Activated CD4-positive, alpha-beta T cell treated with anti-CD3 and anti-CD28 coated beads for 1 hour (primary cell): ENCODE results near the gene FGD4.
"Not testable (repeated sequence)": the region's sequence is repeated elsewhere in the genome, so short reads cannot be mapped to it uniquely, and the experiment has no call there.

ENCODE experiments used
- DNase-seq: peaks from one replicate; pipeline ENCODE4 v3.0.0-alpha.2; 2020

Gene FGD4

DNA sequence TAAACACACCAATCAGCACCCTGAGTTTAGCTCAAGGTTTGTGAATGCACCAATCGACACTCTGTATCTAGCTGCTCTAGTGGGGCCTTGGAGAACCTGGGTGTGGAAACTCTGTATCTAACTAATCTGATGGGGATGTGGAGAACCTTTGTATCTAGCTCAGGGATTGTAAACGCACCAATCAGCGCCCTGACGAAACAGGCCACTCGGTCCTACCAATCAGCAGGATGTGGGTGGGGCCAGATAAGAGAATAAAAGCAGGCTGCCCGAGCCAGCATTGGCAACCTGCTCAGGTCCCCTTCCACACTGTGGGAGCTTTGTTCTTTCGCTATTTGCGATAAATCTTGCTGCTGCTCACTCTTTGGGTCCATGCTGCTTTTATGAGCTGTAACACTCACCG lies 127.0 kb downstream of the FGD4 start:
- DNase-seq: not testable (repeated sequence)

DNA sequence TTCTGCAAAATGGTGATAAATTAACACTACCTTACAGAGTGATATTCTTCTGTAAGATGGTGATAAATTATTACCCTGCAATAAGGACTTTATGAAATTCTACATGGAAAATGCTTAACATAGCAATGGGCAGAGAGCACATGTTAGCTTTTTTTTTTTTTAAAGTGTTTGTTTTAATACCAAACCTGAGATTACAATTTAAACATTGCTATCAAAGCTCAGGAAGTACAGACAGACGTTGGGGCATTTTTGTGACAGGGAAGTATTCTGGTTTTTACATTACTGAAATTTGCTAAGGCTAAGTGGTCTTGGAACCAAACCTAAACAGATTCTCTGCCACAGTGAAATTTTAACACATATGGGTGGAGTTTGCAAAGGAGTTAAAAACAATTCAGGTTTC lies 133.1 kb downstream of the FGD4 start:
- no peak for DNase-seq

DNA sequence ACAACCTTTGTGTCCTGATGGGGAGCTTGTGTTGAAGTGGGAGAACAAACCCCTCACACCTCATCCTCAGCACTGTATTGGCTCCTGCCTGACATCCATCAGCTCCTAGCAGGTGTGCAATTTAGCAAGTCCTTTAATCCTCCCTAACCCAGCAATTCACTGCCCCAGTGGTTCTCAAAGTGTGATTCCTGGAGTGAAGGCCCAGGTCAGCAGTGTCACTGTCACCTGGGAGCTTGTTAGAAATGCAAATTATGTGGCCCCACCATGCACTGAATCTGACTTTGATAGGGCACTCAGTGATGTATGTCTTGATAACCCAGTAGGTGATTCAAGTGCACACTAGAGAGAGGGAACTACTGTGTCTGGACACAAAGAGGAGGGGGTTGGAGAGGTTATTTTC lies 133.6 kb downstream of the FGD4 start:
- DNase-seq: no peak

DNA sequence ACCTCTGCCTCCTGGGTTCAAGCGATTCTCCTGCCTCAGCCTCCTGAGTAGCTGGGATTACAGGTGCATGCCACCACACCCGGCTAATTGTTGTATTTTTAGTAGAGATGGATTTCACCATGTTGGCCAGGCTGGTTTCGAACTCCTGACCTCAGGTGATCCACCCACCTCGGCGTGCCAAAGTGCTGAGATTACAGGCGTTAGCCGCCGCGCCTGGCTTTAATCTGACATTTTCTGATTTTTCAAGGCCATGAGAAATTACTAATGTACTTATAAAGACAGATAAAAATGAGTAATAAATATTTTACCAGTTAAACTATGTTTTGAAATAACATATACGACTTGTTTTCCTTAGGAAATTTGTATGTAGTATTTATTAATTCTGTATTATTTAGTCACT lies 134.1 kb downstream of the FGD4 start:
- not testable (repeated sequence) for DNase-seq

DNA sequence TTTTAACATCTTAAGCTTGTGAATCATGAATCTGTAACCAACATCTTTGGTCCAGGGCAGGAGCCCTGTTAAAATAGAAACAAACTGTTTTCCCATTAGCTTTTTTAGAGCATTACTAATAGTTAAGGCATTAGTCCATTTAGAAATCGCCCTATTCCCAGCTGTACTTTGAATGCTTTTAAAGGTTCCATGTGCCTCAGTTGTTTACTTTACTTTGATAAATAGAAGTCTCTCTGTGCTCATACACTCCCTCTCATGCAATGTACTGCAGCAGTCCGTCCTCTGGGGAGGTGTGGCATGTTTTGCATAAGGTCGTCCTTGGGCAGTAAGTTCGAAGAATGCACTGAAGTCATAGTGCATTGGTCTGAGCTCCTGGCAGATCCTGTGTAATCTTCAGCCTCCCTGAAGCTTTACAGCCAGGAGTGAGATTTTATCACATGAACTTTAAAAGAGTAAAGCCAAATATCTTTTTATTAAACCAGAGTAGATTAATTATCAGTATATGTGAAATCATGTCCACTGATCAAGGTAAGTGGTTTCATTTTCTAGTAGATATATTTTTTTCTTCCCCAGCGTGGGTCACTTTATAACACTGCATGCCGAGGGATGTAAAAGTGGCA lies 134.7 kb downstream of the FGD4 start:
- no peak for DNase-seq

DNA sequence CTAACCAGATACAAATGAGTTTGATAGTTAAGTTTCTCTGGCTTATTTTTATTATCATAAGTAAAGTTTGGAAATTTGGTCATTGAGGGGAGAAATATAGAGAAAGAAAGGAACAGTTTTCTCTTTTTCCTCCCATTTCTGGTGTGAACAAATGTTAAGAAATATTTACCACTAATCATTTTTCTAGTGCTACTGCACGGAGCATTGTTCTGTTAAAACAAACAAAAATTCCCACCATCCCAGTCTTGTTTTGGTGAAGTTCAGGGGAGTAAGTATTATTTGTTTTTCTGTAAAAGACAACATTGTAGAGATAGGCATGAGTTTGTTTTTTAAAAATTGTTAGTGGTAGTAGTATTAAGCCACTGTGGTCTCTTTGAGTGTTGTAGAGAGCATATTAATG lies 135.3 kb downstream of the FGD4 start:
- DNase-seq: no peak

DNA sequence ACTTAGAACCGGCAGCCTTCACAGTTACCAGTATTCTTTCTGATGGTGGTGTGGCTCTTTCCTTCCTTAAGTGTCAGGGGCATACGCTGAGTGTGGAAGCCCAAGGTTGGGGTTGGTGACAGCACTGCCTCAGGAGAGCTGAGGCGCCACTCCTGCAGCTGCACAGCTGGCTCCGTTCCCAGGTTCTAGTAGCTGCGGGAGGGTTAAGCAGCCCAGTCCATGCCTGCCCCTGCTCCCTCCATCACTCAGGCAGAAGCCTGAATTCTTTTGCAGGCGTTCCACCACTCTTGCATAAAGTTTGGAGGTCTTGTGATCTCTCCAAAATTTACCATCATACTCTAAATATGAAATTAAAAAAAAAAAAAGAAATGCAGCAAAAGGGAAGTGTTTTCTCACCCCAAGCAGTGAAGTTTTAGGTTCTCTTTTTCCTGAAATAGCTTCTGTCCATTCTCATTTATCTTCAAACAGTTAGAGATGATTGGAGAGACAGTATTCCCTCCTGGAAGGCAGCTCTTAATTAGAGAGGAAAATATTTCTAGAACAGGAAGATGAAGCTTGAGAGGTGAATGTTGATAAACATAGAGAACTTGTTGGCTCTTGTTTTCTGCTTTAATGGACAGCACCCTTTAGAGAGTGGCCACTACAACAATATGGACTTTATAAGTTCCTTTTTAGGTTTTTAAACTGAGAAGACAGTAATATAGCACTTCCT lies 136.1 kb downstream of the FGD4 start:
- DNase-seq: no peak

DNA sequence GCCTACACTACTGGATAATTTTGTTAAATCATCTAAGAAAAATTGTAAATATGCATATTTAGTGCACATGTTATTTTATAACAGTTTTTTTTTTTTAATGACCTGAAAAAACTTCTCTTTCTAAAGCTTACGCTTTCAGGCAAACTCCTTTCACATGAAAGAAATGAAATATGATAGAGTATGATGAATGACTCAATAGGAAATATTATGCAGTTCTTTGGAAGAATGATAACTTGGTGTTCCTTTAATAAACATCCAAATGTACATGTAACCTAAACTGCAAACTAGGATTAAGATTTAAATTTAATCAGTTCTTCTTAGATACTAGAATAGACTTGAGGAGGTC lies 136.6 kb downstream of the FGD4 start:
- DNase-seq: no peak

DNA sequence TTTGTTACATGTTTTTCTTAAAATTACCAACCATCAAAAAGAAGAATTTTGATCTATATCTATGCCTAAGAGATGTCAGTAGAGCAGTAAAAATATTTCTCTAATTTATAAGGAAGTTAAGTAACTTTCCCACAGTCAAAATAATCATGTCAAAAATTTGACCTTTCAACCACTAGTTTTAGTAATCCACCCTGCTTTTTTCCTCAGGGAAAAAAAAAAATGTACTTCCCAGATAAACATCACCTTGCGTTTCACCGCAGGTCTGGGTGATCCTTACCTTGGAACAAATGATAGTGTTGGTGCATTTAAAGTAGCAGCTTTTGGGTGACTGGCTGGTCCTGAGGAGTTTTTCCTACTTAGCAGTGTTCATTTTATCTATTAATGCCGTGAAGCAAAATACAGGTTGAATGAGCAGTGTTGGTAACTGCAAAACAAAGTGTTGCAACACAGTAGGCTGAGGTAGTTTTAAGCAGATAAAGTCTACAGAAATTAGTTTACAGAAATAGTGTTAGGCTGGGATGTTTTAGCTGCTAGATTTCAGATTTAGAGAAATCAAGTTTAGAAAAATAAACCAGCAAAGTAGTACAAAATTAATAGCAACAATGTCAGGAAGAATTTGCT lies 142.5 kb downstream of the FGD4 start:
- no peak for DNase-seq

DNA sequence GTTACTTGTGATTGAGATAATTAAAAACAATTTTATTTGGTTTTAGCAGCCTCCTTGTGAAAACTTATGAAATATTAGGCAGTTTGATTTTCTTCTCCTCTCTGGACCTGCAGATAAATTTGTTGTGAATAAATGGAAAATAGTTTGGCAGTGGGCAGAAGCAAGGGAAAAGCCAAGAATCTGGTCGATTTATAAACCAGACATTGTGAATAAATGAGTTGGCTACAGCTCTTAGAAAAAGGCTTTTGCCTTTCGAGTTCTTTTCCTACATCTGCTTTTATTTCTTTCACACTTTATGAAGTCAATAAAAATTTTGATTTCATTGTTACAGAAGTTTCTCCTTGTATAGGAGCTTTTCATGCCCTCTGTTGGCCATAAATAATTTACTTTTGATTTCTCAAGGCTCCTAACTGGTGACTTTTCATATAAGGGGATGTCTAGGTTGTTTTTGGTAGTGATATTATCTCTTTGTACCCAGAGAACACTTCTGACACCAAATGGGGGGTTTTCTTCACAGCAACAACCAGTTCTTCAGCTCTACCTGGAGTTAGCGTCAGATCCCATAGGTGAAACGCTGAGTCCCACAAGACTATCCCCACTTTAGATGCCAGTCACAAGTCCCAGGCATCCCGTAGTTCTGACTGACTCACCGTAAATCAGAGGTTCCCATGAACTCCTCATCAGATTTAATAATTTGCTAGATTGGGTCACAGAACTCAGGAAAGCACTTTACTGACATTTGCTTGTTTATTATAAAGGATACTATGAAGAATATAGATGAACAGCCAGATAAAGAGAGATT lies 143.3 kb downstream of the FGD4 start:
- DNase-seq: no peak

DNA sequence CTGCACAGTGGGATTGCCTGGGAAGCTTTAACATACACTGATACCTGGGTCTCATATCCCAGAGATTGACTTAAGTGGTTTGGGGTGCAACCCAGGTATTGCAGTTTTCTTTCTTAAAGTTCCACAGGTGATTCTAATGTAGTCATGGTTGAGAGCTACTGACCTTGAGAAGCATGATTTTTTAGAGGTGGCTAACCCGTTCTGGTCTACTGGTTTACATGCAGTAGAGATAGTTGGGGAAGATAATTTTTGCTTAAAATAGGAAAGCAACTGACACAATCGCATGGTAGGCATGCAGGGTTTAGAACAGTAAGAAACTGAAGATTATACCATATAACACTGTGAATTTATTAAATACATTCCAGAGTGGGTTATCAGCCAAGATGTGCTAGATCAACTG lies 145.5 kb downstream of the FGD4 start:
- DNase-seq: no peak

DNA sequence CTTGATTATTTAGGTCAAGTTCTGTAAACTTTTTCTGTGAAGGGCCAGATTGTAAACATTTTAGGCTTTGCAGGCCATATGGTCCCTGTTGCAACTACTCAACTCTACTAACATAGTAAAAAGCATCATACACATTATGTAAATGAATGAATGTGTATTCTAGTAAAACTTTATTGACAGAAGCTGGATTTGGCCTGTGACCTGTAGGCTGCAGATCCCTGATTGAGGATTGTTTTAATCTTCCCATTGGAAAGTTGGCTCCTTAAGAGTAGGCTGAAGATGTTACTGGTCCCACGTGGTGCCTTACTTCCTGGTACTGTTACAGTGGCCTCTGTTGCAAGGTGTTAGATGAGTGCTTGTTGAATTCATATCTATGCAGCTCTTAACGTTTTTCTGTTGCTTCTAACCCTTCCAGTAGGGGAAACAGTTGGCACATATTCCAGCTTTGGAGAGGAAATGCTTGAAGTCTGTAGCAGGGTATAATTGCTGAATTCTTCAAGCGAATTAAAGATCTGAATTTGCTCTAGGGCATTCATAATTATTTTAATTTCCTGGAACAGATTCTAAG lies 146.1 kb downstream of the FGD4 start:
- DNase-seq: no peak

DNA sequence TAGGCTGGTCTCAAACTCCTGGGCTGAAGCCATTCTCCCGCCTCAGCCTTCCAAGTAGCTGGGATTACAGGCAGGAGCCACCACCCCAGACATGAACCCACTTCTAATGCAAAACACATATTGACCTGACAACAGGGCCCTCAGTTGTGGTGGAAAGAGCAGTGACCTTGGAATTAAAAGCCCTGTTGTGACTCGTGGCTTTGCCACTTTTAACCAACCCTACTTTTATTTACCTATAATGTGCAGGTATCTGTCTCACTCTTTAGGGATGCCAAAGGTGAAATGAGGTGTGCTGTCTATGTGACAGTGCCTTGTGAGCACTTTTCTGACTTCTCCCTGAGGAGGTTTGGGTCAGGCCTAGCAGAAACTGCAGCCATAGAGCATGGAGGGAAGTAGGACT lies 146.9 kb downstream of the FGD4 start:
- DNase-seq: no peak

DNA sequence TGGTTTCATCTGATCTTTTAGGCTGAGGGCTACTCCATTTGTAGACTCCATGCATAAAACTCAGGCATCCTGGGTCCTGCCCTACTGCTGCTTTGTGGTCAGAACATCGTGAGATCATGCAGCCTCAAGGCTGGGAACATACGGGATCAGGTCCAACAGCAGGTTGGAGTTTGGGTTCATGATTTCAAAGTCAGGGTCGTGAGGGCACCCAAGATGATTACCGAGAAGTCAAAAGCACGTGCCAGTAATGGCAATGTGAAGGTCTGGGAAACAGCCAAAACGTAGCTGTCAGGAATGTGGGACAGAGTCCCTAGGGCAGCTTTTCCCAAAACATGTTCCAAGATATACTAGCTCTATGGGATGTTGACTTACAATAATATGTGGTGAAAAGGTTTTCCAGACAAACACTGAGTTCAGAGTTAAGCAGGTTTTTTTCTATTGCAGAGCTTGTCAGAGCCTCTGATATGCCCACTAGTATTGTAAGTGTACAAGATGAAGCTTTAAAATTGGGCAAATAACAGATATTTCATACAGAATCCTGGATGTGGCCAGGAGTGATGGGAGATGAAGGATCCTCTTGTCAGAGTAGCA lies 149.4 kb downstream of the FGD4 start:
- no peak for DNase-seq

DNA sequence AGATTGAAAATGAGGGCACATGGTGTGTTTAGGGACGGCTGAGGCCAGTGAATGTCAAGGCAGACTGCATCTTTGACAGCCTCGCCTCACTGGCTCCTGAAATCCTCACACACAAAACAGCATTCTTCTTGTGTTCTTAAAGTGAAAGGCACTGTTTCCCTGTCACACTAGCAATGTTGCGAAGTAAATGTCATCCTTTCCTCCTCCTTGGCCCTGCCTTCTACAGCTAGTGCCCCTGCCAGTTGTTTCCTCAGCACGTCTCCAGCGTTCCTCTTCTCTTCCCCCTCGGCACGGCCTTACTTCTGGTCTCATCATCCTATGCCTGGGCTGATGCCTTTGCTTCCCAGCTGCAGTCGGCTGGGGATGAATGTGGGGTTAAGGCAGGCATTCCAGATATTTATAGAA lies 150.3 kb downstream of the FGD4 start:
- no peak for DNase-seq

DNA sequence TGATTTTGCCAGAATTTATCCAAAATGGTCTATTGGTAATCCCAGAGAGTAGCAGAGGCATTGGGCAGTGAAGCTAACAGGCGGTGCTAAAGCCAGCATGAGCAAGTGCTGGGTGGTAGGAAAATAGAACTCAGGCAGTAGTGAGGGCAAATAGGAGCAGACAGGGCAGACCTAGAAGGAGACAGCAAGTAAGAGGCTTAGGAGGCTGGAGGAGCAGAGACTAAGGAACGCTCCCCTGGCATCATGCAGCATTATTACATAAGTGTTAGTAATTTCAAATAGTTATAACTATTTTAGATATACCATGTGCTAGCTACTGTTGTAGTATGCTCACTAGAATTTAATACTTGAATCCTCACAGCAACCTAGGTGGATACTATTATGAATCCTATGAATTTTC lies 151.7 kb downstream of the FGD4 start:
- DNase-seq: no peak

DNA sequence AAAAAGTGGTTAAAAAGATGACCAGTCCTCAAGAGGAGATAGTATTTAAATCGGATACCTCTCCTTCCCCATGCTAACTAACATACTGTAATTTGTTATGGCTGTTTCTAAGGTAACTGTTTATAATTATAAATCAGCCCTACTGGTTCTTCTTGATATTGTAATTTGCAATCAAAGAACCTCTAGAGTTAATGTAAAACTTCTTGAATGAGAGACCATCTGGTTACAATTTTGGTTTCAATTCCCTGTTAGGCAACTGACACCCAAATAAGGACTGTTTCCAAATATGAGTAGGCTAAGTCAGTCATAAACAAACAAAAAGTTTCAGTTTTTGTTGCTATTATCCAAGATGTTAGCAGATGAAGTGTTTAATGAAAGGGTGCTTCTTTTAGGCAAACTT lies 159.5 kb downstream of the FGD4 start:
- DNase-seq: no peak

DNA sequence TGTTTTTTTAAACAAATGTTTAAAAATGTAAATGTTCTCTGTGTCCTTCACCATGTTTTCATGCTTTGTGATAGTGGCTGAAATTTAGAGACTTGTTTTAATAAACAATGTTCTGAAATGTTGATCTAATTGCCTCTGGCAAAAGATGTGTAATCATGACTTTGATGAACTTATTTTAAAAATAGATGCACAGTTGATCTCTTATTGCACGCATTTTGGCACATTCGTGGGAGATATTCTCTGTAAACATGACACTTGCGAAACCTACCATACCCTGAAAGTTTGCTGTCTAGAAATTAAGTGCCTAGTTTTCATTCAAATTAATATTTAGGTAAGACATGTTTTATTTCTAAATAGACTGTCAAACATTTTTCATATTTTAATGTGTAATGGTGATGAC lies 160.1 kb downstream of the FGD4 start:
- no peak for DNase-seq

DNA sequence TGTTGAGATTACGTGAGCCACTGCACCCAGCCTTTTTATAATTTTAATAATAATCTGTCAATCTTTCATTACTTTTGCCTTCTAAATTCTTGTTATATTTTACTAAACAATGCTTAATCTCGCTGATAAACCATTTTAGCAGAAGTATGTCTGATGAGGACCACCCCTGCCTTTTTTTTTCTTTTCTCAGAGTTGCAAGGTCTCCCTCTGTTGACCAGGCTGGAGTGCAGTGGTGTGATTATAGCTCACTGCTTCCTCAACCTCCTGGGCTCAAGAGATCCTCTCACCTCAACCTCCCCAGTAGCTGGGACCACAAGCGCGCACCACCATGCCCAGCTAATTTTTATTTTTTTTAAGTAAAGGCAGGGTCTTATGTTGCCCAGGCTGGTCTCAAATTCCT lies 161.2 kb downstream of the FGD4 start:
- no peak for DNase-seq

DNA sequence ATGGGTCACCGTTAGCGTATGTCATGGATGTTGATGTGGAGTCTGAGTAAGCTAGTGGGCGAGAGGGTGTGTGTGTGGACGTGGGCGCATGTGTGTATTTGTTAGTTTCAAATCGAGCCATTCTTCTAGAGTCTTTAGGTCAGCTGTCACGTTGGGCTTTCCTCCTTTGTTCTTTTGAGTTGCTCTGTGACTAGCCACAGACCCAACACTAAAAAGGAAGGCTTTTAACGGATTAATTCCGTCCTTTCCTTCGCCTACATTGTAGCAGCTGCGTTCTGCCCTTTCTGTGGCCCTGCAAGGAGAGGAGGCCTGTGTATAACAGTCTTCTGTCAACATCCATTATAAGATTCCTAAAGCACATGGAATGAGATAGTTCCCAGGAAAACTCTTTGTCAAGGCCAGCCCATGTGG lies 162.6 kb downstream of the FGD4 start:
- no peak for DNase-seq

DNA sequence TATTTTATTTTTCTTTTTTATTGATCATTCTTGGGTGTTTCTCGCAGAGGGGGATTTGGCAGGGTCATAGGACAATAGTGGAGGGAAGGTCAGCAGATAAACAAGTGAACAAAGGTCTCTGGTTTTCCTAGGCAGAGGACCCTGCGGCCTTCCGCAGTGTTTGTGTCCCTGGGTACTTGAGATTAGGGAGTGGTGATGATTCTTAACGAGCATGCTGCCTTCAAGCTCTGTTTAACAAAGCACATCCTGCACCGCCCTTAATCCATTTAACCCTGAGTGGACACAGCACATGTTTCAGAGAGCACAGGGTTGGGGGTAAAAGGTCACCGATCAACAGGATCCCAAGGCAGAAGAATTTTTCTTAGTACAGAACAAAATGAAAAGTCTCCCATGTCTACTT lies 163.1 kb downstream of the FGD4 start:
- not testable (repeated sequence) for DNase-seq

DNA sequence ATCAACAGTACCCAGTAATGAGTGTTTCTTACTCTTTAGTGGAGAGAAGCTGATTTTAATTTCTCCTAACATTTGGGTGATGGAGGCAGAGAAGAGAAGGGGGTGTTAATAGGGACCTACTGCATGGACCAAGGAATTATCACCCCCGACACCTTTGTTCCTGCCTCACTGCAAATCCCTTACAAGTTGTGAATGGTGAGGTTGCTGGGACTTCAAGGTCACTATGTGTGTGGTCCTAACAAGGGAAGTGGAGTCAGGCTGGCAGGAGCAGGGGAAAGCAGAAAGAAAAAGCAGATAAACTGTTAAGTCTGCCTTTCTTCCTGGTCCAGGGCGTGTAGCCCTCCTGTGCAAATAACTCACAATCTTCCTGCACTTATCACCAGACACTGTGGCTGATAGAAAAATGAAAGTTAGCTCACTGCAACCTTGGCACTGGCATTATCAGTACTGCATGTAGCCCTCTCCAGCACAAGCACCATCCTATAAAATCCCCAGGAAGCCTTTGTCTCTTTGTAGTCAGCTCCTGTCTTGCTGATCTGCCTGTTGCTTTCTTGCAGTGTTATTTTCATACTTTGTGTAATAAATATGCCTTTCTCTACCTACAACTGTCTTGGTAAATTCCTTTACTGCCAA lies 167.4 kb downstream of the FGD4 start:
- DNase-seq: no peak

DNA sequence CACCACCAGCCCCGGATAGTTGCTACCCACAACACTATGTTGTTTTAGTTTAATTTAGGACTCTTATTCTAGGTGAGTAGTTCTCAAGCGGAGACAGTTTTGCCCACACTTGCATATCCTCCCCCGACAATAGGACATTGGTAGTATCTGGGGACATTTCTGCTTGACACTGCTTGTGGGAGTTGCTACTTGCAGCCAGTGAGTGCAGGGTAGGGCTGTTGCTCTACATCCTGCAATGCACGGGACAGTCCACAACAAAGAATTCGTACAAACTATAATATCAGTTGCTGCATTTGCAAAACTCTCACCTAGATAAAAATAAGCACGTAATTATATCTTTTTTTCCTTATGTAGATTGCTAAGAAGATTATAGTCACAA lies 167.9 kb downstream of the FGD4 start:
- DNase-seq: no peak
